GM21825 (cell line): ENCODE data around the gene MAP2K3.

Experiments used
- ATAC-seq: cut with Tn5 transposase; IDR thresholded peaks from one replicate; pipeline ENCODE4 v1.9.1; 2021; ENCODE audit warnings: mild to moderate bottlenecking, moderate library complexity; ENCODE audit not compliant: unreplicated experiment

Gene MAP2K3

GRCh38 chr17:21284319-21285163, at the start of gene MAP2K3:
Gene MAP2K3 (plus strand): TSS chr17:21284711. CDS start chr17:21284921, 210 bp downstream.
- peak; percentile 65 for ATAC-seq

DNA sequence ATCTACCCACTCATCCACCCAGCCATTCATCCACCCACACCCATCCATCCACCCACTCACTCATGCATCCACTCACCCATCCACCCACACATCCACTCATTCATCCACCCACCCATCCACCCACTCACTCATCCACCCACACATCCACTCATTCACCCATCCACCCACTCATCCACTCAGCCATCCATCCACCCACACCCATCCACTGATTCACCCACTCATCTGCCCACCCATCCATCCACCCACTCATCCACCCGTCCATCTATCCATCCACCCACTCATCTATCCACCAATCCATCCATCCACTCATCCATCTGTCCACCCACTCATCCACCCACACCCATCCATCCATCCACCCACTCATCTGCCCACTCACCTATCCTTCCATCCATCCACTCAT, 48.6 kb upstream of the MAP2K3 start:
- ATAC-seq: no peak

DNA sequence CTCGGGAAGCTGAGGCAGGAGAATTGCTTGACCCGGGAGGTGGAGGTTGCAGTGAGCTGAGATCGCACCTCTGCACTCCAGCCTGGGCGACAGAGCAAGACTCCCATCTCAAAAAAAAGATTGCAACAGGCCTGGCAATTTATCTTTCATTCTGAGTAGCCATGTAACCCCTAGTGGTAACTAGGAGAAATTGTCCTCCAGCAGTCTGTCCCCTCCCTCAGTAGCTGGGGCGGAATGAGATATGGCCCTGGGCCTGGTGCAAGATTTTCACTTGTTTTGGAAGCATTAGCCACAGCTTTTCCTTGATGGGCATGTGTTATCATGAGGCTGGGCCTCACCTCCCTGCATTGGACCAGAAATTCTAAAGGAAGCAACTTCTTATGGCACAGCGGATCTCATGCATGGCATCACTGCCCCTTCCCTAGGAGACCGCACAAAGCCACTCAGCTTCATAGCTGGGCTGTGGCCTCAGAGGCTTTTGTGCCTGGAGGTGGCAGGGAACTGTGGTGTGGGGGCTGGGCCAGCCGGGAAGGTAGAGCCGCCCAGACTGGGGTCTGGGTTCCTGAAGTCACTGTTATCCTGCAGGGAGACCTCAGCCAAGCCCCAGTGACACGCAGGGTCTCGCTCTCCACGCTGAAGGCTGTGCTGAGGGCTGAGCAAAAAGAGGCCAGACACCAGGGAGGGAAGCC, 44.7 kb upstream of the MAP2K3 start:
- ATAC-seq: no peak

DNA sequence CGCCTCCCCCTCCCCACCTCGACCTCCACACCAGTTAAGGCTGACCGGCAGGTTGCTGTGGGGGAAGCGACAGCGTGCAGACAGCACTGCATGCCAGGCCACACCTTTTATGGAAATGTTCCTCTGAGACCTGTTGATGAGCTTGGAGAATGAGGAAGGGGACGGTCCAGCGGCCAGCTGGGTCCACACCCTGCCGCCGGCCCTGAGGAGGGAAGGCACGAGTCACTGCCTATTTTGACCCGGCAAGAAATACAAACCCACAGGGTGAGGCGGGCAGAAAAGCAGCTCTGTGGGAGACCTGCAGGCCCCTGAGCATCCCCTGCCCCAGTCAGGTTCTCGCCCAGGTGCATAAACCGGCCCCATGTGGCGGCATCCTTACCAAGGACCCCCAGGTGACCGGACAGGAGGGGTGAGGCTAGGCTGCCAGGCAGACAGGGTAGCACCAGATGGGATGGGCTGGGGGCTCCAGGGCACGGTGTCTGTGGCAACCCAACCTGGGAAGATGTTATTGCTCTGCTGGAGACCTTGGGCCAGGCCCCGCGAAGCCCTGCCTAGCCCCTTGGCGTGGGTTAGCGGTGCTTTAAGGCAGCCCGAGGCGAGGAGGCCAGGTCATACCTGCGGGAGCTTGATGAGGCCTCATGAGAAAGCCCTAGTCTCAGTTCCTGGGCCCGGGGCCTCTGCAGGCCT, 44.0 kb upstream of the MAP2K3 start:
- no peak for ATAC-seq

DNA sequence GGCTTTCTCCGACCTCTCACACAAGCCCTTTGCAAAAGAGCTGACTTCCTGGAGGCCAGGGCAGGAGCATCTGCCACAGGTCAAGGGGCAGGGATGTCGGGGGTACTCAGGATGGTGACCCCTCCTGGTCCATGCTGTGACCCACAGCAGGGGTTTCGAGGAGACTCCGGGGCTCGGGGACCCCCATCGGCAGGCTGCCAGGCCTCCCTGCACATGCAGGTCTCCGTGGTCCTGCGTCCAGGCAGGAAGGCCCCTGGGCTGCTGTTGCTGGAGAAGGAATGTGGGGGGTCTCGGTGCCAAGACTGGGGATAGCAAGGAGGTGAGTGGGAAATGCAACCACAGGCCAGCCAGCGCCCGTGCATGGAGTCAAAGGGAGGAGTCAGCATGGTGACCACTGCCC, 42.9 kb upstream of the MAP2K3 start:
- no peak for ATAC-seq

- no peak for ATAC-seq
Measured at GRCh38 chr17:21242026-21242697, 42.3 kb upstream of the MAP2K3 start.

- ATAC-seq: no peak
Measured at GRCh38 chr17:21242780-21243515, 41.6 kb upstream of the MAP2K3 start.

GRCh38 chr17:21243516-21244303, 40.8 kb upstream of the MAP2K3 start:
- no peak for ATAC-seq

GRCh38 chr17:21245639-21246084, 38.8 kb upstream of the MAP2K3 start:
- no peak for ATAC-seq

- no peak for ATAC-seq
Measured at GRCh38 chr17:21246698-21247097, 37.8 kb upstream of the MAP2K3 start.

- no peak for ATAC-seq
Measured at GRCh38 chr17:21247552-21248258, 36.8 kb upstream of the MAP2K3 start.

DNA sequence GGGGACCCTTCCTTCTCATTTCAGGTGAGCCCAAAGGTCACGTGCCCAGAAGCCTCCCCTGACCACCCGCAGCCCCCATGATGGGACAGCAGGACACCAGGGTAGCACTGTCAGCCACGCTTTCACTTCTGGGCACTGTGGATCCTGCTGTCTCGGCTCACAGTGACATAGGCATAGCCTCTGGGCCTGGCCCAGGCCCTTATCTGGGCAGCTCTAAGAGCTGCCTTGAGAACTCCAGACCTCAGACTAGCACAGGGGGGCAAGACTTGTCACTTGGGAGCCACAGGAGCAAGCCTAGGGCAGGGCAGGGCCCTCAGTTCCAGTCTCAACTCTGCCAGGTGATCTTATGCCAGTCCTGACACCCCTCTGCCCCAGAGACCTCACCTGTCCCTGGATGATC, 36.0 kb upstream of the MAP2K3 start:
- no peak for ATAC-seq

DNA sequence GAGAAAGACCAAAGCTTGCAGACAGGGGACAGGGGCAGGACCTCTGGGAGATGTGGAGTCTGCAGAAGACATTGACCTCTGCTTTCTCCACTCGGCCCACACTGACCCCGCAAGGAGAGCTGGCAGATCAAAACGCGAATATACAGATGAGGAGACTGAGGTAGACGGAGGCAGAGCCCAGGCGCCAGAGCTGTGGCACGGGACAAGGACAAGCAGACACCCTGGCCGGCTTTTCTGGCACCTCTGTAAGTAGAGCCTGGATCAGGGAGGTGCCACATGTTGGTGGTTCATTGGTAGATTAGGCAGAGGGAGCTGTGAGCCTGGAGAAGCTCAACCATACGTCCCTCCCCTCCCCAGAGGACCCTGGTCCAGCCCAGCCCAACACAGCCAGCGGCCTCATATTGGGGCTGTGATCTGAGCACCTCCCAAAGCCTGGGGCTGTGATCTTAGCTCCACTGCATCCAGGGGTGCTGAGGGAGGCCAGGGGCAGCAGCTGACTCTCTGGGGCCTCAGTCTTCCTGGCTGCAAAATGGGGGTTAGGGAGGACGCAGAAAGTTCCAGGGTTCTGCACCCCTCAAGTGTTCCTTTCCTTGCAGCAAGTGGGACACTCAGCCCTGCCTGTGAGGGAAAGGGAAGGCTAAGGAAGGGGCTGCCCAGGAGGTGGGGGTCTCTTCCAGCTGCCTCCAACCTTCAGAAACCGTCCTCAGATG, 35.3 kb upstream of the MAP2K3 start:
- ATAC-seq: no peak

GRCh38 chr17:21249920-21250703, 34.4 kb upstream of the MAP2K3 start:
- ATAC-seq: no peak

DNA sequence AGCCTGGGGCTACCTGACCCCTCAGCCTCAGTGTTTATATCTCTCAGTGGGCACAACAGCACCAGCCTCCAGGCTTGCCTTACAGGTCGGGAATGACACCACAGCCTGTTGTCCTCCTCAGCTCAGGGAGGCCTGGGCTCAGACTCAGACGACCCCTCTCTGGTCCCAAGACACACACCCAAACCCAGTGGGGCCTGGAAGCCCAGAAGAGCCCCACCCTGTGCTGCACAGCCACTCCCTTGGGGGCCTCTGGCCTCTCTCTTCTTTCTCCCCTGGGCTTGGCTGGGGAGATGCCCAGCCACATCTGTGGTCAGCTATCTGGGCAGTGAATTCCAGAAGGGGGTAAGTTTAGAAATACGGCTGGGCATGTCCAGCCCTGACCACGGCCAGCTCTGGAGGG, 33.7 kb upstream of the MAP2K3 start:
- no peak for ATAC-seq

DNA sequence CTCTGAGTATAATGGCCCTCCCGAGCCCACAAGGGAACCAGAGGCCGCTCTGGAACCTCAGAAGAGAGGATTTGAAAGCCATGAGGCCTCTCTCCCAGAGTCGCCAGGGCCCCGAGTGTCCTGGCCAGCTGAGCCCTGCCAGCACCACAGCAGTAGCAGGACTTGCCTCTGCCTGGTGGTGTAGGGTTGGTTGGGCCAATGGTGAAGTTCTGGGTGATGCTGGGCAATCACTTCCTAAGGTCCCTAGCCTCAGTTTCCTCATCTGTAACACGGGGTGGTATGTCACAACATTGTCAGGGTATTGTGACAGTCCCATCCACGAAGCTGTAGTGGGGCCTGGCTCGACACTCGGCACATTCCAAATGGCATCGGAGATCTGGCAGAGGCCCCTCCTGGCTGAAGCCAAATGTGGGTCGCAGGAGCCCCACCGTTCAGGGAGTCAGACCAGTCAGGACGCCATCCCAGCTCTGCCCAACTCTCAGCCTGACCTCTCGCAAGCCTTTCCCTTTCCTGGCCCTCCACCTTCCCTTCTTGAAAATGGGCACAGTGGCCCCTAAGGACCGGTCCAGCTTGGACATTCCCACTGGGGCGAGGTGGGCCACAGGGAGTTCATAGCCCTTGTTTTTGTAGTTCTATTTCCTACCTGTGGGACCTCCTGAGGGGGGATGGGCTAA, 33.0 kb upstream of the MAP2K3 start:
- ATAC-seq: no peak

- no peak for ATAC-seq
Measured at GRCh38 chr17:21252289-21252795, 32.2 kb upstream of the MAP2K3 start.
